Dermis blood vessel endothelial cell (primary cell): ENCODE measurements around the gene ANK2. TPM values are rescaled to one million over a fixed set of nuclear protein-coding genes. Genes with fewer than 3 reads are reported as not detected.
"Not testable (repeated sequence)": the region's sequence is repeated elsewhere in the genome, so short reads cannot be mapped to it uniquely, and the experiment has no call there.

Experiments used
- DNase-seq: peaks from one replicate; pipeline ENCODE4 v3.0.0; 2010
- total RNA-seq: library from RNA; depleted of rRNA; stranded (reverse); fragments of >200 nt; gene quantifications from 2 replicates; pipeline ENCODE4 v1.2.3, GENCODE V29; 2014

Gene ANK2
- total RNA-seq, 1 donor from 2014 or later, result 41.4 TPM

GRCh38 chr4:113052379-113052951 is 3.0 kb downstream of the ANK2 start:
- DNase-seq, result no peak

DNA sequence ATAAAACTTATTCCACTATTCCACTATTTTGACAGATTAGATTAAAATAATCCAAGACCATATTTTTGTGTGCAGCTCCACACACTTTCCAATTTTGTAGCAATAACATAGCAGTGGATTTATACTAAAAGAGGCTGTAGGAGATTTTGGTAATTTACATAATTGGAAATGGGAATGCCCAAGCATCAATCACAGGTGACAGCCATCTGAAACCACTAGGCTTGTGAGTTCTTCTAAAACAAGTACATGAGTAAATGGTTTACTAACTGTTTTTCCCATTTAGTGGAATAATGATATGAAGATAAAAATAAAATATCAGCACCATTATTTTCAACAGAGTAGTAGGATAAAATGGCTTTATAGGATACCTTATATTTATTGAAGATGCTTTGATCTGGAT is 4.4 kb downstream of the ANK2 start:
- DNase-seq, result no peak

- DNase-seq, result no peak
Observed at GRCh38 chr4:113056318-113056717, 6.9 kb downstream of the ANK2 start.

GRCh38 chr4:113057891-113058290 is 8.4 kb downstream of the ANK2 start:
- no peak for DNase-seq

- DNase-seq, result no peak
Observed at GRCh38 chr4:113059449-113060182, 10.2 kb downstream of the ANK2 start.

DNA sequence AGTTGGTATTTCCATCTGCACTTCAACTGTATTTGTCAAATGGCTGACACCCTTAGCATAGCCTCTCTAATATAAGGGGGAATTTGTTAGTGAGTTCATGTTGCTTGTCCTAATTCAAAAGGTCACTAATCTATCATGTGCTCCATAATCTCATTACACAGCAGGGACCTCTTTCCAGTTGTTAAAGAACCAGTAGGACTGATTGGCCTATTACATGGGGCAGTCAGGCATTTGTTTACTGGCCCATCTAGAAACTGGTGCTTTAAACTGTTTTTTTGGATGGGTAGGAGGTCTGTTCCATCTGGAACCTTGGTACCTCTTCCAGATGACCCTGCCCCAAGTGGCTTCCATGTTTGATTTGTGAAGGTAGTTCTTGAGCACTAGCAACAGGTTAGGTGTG is 11.4 kb downstream of the ANK2 start:
- no peak for DNase-seq

DNA sequence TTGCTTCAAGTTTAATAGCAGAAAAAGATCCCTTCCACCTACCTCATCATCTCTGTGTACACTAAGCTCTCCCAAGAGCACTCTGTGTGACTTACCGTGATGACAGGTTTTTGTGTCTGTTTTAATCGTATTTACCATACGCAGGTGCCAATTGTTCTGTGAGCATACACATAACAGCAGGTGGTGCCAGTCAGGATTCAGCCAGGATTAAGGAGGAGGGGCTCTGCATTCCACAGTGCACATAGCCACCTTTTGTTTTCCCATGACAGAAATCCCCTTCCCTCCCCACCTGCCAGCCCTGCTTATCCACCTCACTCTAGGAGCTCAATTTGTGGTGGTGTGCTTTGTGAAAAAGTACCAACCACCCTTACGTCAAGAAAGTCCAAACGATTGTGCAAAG is 14.8 kb downstream of the ANK2 start:
- no peak for DNase-seq

GRCh38 chr4:113065629-113066028 is 16.2 kb downstream of the ANK2 start:
- DNase-seq, result no peak

- DNase-seq, result not testable (repeated sequence)
Observed at GRCh38 chr4:113068771-113069170, 19.3 kb downstream of the ANK2 start.

GRCh38 chr4:113069212-113069892 is 19.9 kb downstream of the ANK2 start:
- DNase-seq, result no peak

GRCh38 chr4:113070755-113071154 is 21.3 kb downstream of the ANK2 start:
- no peak for DNase-seq

- DNase-seq, result no peak
Observed at GRCh38 chr4:113071274-113071673, 21.8 kb downstream of the ANK2 start.

GRCh38 chr4:113071805-113072204 is 22.4 kb downstream of the ANK2 start:
- DNase-seq, result no peak

GRCh38 chr4:113073451-113074005 is 24.1 kb downstream of the ANK2 start:
- no peak for DNase-seq

DNA sequence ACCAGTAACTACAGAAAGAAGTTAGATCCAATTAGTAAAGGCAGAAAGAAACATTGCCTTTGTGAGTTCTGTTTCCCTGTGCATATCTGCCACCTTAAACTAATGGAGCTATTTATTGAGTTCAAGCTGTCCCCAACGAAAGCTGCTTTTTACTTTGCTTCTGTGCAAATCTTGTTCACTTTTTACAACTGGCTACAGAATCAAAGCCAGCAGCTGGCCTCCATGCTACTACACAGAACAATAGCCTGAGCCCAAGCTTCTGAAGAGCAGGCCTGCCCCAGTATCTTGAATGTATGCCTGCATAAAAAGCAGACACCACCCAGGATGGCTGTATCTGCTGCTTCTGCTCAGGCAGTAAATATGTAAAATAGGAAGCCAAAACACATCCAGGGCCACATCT is 28.1 kb downstream of the ANK2 start:
- no peak for DNase-seq

GRCh38 chr4:113078066-113078465 is 28.6 kb downstream of the ANK2 start:
- DNase-seq, result no peak

DNA sequence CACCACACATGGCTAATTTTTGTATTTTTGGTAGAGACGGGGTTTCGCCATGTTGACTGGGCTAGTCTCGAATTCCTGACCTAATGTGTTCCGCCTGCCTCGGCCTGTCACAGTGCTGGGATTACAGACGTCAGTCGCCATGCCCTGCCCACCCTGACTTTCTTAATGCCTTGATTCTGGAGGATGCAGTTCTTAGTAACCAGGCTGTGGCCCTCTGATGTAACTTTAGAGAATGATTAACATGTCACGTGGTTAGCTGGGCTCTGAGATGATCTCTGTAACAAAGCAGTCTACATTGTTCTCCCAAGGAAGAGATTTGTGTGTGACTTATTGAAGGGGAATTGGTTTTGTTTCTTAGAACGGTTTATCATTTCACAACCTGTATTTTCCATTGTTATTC is 30.6 kb downstream of the ANK2 start:
- no peak for DNase-seq

DNA sequence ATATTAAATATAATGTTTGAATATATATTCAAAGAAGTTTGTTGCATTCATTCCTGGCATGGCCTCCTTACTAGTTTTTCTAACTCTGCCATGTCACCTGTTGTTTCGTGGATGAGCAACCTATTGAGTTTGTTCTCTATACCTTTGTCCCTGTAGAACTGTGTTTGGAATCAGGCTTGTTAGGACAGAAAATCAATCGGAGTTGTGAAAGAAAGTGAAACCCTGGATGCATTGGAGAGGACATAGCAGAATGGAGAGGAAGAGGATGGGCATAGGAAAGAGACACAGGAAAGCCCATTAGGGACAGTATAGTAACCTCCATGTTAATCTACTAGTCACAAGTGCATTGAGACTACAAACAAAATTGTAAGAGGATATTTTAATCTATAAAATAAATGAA is 31.2 kb downstream of the ANK2 start:
- DNase-seq, result no peak

- DNase-seq, result no peak
Observed at GRCh38 chr4:113083346-113083745, 33.9 kb downstream of the ANK2 start.

DNA sequence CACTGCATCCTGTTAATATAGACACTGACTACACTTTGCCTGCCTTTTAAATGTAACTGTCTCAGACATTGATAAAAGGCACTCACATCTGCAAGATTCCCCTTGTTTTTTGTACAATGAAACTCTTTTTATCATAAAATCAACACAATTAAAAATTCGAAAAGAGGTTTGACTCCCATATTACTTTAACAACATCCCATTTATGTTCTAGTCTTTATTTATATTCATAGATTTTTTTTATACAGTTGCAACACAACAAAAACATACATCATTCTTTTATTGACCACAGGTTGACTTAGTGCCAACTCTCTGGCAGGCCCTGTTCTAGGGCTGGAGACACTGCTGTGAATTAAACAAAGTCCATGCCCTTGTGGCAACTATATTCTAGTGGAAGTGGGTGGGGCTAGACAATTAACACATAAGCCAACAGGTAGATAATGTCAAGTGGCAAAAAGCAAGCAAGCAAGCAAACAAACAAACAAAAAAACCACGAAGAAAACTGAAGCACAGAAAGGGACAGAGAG is 36.8 kb downstream of the ANK2 start:
- no peak for DNase-seq

GRCh38 chr4:113088050-113088449 is 38.6 kb downstream of the ANK2 start:
- no peak for DNase-seq

GRCh38 chr4:113090954-113091353 is 41.5 kb downstream of the ANK2 start:
- no peak for DNase-seq

DNA sequence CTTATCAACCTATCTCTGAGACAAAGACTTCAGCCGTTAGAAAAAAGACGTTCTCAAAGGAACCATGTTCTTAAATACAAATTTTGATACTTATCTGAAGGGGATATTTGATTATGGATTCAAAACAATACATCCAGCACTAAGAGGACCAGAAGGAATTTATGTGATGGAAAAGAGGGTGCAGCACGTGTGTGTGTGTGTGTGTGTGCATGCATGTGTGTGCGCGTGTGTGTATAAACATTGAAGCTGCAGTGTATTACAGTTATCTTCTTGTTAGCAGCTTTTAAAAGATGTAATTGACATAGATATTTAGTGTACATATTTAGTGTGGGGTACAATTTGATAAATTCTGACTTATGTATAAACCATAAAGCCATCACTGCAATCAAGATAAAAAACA is 44.9 kb downstream of the ANK2 start:
- no peak for DNase-seq

DNA sequence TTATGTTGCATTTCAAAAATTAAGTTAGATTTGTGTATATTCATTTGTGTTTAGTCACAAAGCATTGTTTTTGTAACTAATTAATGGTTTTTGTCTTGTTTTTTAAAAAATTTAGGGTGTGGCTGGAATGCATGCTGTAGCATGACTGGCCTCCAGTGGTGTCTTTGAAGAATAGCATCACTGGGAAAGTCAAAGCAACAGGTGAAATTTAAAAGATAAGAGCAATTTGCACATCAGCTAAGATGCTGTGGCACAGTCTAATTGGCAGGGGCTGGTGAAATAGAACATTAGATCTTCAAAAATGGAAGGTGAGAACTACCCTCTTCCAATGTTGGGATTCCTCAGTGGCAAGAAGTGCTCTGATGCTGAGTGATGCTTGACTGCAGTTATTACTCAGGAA is 45.3 kb downstream of the ANK2 start:
- peak; percentile 13 for DNase-seq
